Hepatocyte (in vitro differentiated cells): ENCODE results near the gene DNMT1. TPM values are rescaled to one million over a fixed set of nuclear protein-coding genes. Genes with fewer than 3 reads are reported as not detected.

ENCODE experiments used
- DNase-seq: peaks from one replicate; pipeline ENCODE4 v3.0.0-alpha.2; 2016; ENCODE audit warnings: low spot score
- H2AFZ ChIP-seq: fragments of 200-600 bp; sonication (generic); 2 replicates; pipeline ENCODE4 v1.6.0; 2016; ENCODE audit warnings: antibody characterized with exemption, mild to moderate bottlenecking
- H3K27ac ChIP-seq: fragments of 200-600 bp; sonication (generic); 2 replicates; pipeline ENCODE4 v1.5.1; 2016; ENCODE audit warnings: mild to moderate bottlenecking
- H3K27me3 ChIP-seq: fragments of 200-600 bp; sonication (generic); 2 replicates; pipeline ENCODE4 v1.6.1; 2016
- H3K36me3 ChIP-seq: fragments of 200-600 bp; sonication (generic); replicated peaks from 2 replicates; pipeline ENCODE4 v1.5.1; 2016; ENCODE audit warnings: low read depth; ENCODE audit not compliant: insufficient read depth
- H3K4me1 ChIP-seq: fragments of 200-600 bp; sonication (generic); 2 replicates; pipeline ENCODE4 v1.5.1; 2016; ENCODE audit warnings: mild to moderate bottlenecking, moderate library complexity; ENCODE audit not compliant: insufficient read depth
- H3K4me2 ChIP-seq: fragments of 200-600 bp; sonication (generic); 2 replicates; pipeline ENCODE4 v1.6.0; 2016
- H3K4me3 ChIP-seq: fragments of 200-600 bp; sonication (generic); 2 replicates; pipeline ENCODE4 v1.5.1; 2016; ENCODE audit warnings: mild to moderate bottlenecking
- H3K79me2 ChIP-seq: fragments of 200-600 bp; sonication (generic); 2 replicates; pipeline ENCODE4 v1.6.0; 2017; ENCODE audit warnings: mild to moderate bottlenecking
- H3K9me2 ChIP-seq: fragments of 200-600 bp; sonication (generic); replicated peaks from 2 replicates; pipeline ENCODE4 v1.6.0; 2017; ENCODE audit warnings: mild to moderate bottlenecking; ENCODE audit not compliant: insufficient read depth
- H3K9me3 ChIP-seq: fragments of 200-600 bp; sonication (generic); 2 replicates; pipeline ENCODE4 v1.5.1; 2016; ENCODE audit warnings: low read depth, mild to moderate bottlenecking
- H4K20me1 ChIP-seq: fragments of 200-600 bp; sonication (generic); 2 replicates; pipeline ENCODE4 v1.6.0; 2016; ENCODE audit warnings: mild to moderate bottlenecking; ENCODE audit not compliant: insufficient read depth, poor library complexity, severe bottlenecking
- CTCF ChIP-seq: fragments of 200-600 bp; sonication (generic); IDR thresholded peaks from 2 replicates; pipeline ENCODE4 v1.5.1; 2016; ENCODE audit warnings: antibody characterized with exemption, mild to moderate bottlenecking; ENCODE audit not compliant: poor library complexity
- EZH2 ChIP-seq: fragments of 200-600 bp; sonication (generic); IDR thresholded peaks from 2 replicates; pipeline ENCODE4 v1.6.1; 2016; ENCODE audit warnings: antibody characterized with exemption, mild to moderate bottlenecking, borderline replicate concordance
- EZH2phosphoT487 ChIP-seq: fragments of 200-600 bp; sonication (generic); IDR thresholded peaks from one replicate; pipeline ENCODE4 v1.6.1; 2018; ENCODE audit warnings: antibody characterized with exemption, mild to moderate bottlenecking, low read depth, moderate library complexity; ENCODE audit not compliant: unreplicated experiment, severe bottlenecking
- WGBS: methylation state at CpG from one replicate; pipeline ENCODE4 v1.1.6; 2016; ENCODE audit warnings: low lambda C conversion rate; ENCODE audit errors: missing lambda C conversion rate; 5-methylcytosine and 5-hydroxymethylcytosine counted together
- polyA plus RNA-seq: library from polyadenylated mRNA; unstranded; fragments of >200 nt; fragmentation: Nextera tagmentation; extraction: Ambion mirVana; gene quantifications from 2 replicates; pipeline ENCODE4 v1.2.1, GENCODE V29; 2016
- total RNA-seq: library from RNA; depleted of rRNA; stranded (reverse); fragments of >200 nt; gene quantifications from 2 replicates; pipeline ENCODE4 v1.2.3, GENCODE V29; 2014

DNMT1 gene
- total and polyA plus RNA-seq, 2 experiments from 2014 or later = 55.2 to 63.5 TPM

GRCh38 chr19:10166046-10166445, 28.7 kb downstream of the DNMT1 start:
- Histone ChIP-seq H3K27me3 (no peaks in the 10 kb centered on the region), H3K9me2 (no peaks in the 10 kb centered on the region), H3K4me1 (no peaks in the 10 kb centered on the region), H3K9me3 (no peaks in the 10 kb centered on the region), H3K27ac (no peak overlapping the region), H2AFZ (no peak overlapping the region), H3K36me3 (no peaks in the 10 kb centered on the region), H3K79me2 (no peaks in the 10 kb centered on the region), H3K4me3 (no peak overlapping the region), H3K4me2 (no peak overlapping the region), H4K20me1 (no peaks in the 10 kb centered on the region)
- over 99% methylated on average over 5 of the region's 5 CpGs for WGBS
- no peak for DNase-seq
- TF ChIP-seq EZH2phosphoT487 (no peak), EZH2 (no peak), CTCF (no peak)

GRCh38 chr19:10163536-10163935, 31.2 kb downstream of the DNMT1 start:
- Histone ChIP-seq H3K36me3 (no peaks in the 10 kb centered on the region), H3K4me2 (no peak overlapping the region), H3K9me2 (no peaks in the 10 kb centered on the region), H3K79me2 (no peaks in the 10 kb centered on the region), H2AFZ (no peak overlapping the region), H4K20me1 (no peaks in the 10 kb centered on the region), H3K4me1 (no peaks in the 10 kb centered on the region), H3K27me3 (no peaks in the 10 kb centered on the region), H3K9me3 (no peaks in the 10 kb centered on the region), H3K27ac (no peak overlapping the region), H3K4me3 (no peak overlapping the region)
- 93% methylated on average over 3 of the region's 3 CpGs for WGBS
- no peak for DNase-seq
- TF ChIP-seq EZH2 (no peak), CTCF (no peak), EZH2phosphoT487 (no peak)

GRCh38 chr19:10159610-10160009, 35.1 kb downstream of the DNMT1 start:
- H3K4me1 ChIP-seq = no peaks in the 10 kb centered on the region
- H3K4me2 ChIP-seq = no peak overlapping the region
- 98% methylated on average over 16 of the region's 16 CpGs for WGBS
- TF ChIP-seq EZH2phosphoT487 (no peak), CTCF (no peak), EZH2 (no peak)
- H3K79me2 ChIP-seq = no peaks in the 10 kb centered on the region
- no peaks in the 10 kb centered on the region for H3K27me3 ChIP-seq
- no peak for DNase-seq
- H2AFZ ChIP-seq = no peak overlapping the region
- no peaks in the 10 kb centered on the region for H4K20me1 ChIP-seq
- H3K9me3 ChIP-seq = no peaks in the 10 kb centered on the region
- no peaks in the 10 kb centered on the region for H3K9me2 ChIP-seq
- H3K27ac ChIP-seq = no peak overlapping the region
- H3K36me3 ChIP-seq = no peaks in the 10 kb centered on the region
- H3K4me3 ChIP-seq = no peak overlapping the region

- TF ChIP-seq CTCF (no peak), EZH2 (no peak), EZH2phosphoT487 (no peak)
- H4K20me1 ChIP-seq = no peaks in the 10 kb centered on the region
- H3K79me2 ChIP-seq = no peaks in the 10 kb centered on the region
- H3K4me2 ChIP-seq = no peak overlapping the region
- no peaks in the 10 kb centered on the region for H3K36me3 ChIP-seq
- no peak overlapping the region for H2AFZ ChIP-seq
- H3K4me3 ChIP-seq = no peak overlapping the region
- no peaks in the 10 kb centered on the region for H3K4me1 ChIP-seq
- no peaks in the 10 kb centered on the region for H3K9me2 ChIP-seq
- no peak overlapping the region for H3K27ac ChIP-seq
- WGBS = 96% methylated on average over 11 of the region's 11 CpGs
- no peaks in the 10 kb centered on the region for H3K27me3 ChIP-seq
- DNase-seq = no peak
- no peaks in the 10 kb centered on the region for H3K9me3 ChIP-seq
These were observed 36.3 kb downstream of the DNMT1 start for GRCh38 chr19:10158485-10158884.
